Measurements from ENCODE around the gene PTPRN2.
"Not testable (repeated sequence)": the region's sequence is repeated elsewhere in the genome, so short reads cannot be mapped to it uniquely, and the experiment has no call there.

The PTPRN2 gene

DNA sequence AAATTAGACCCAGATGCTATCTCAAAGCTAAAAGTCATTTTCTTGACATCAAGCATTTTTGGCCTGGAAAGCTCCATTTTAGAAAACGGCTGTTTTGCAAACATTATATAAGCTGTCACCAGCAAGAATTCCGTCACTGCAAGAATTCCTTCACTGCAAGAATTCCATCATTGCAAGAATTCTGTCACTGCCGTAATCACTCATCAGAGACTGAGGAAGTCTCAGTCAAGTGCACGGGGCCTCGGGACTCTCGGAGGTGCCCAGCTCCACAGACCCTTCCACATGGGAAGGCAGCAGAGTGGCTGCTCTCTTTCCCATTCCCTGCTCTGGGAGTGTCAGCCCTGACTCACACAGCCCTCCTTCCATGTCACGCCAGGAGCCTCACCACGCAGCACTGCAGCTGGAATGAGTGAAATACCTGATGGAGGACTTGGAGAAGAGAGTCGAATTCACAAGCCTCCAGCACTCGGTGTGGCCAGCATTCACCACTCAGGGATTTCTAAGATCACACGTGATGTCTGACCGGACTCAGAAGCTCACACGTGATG, 168.3 kb downstream of the PTPRN2 start:
- no peak for DNase-seq (ENCODE audit: low read depth in 2 of 2)

- not testable (repeated sequence) for DNase-seq (ENCODE audit: low read depth in 2 of 2)
These were observed 169.2 kb downstream of the PTPRN2 start for GRCh38 chr7:158418395-158418794.

- no peak for DNase-seq (ENCODE audit: low read depth in 2 of 2)
These were observed 171.2 kb downstream of the PTPRN2 start for GRCh38 chr7:158416283-158416933.

GRCh38 chr7:158415316-158415715, 172.3 kb downstream of the PTPRN2 start:
- DNase-seq (ENCODE audit: low read depth in 2 of 2): no peak

DNA sequence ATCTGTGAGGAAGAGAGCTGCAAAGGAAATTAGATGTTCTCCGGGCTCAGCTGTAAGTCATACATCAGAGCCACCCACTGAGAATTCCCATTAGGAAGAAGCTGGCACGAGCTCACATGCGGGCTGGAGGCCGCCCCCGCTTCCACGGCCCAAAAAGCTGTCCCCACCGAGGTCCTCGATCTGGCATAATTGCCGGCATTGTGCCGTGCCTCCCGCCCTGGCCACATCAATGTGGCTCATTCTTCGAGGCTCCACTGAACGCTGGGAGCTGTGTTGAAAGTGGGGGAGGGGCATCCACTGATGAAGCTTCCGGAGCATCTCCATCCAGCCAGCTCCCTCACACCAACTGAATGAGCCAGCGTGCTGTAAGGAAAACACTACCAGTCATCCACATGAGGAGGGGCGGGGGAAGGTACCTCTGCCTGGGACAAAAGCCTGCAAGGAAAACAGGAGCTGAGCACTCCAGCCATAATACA, 173.1 kb downstream of the PTPRN2 start:
- DNase-seq (ENCODE audit: low read depth in 2 of 2): no peak

- DNase-seq (ENCODE audit: low read depth in 2 of 2): no peak
These were observed 173.6 kb downstream of the PTPRN2 start for GRCh38 chr7:158414002-158414401.

- no peak for DNase-seq (ENCODE audit: low read depth in 2 of 2)
These were observed 176.2 kb downstream of the PTPRN2 start for GRCh38 chr7:158411232-158411950.

DNA sequence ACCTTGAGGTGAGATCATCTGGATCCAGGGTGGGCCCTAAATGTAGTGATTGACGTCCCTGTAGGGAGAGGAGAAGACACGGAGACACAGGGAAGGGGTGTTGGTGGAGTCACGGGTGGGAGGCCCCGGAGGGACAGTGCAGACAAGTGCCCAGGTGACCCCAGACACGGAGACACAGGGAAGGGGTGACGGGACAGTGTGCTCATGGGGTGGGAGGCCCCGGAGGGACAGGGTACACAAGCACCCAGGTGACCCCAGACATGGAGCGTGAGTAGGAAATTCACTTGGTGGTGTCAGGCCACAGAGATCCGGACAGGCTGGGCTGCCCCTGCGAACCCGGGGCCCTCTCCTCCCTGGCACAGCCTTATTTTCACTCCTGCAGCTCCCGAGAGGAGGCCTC, 176.9 kb downstream of the PTPRN2 start:
- DNase-seq (ENCODE audit: low read depth in 2 of 2): no peak

DNA sequence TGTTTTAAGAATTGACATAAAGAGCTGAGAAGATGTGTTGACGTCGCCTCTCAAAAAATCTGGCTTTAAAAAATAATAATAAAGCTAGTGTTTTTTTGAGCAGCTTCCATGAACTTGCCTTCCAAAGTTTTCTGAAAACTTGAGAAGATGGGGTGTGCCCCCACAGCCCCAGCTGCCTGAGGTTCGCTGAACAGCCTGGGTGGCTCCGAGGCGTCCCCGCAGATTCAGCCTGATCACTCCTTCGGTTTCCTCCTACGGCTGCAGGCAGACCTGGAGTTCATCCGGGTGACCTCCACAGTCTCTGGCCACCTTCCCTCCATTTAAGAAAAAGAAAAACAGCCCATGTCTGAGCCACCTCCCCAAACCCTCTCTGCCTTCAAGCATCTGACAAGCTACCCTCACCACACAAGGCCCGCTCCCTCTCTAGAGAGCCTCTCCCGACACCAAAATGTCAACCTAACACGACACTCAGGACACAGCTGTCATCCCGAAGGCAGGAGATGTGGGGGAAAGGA, 177.8 kb downstream of the PTPRN2 start:
- DNase-seq (ENCODE audit: low read depth in 2 of 2): no peak

DNA sequence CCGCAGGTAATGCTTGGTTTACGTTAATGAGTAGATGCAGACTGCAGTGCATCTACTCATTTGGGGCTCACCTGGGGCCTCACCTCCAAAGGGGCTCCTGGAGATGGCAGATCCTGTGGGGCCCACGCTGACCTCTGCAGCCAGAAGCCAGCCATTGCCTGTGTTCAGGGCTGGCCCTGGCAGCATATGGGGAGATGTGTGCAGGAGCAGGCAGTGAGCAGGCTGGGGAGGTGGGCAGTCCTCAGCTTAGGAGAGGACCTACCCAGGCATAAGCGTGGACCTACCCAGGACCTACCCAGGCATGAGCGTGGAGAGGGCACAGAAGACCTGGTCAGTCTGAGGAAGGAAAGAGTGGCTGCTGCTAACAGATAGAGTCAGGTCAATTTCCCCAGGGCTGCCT, 178.5 kb downstream of the PTPRN2 start:
- DNase-seq (ENCODE audit: low read depth in 2 of 2): no peak

DNA sequence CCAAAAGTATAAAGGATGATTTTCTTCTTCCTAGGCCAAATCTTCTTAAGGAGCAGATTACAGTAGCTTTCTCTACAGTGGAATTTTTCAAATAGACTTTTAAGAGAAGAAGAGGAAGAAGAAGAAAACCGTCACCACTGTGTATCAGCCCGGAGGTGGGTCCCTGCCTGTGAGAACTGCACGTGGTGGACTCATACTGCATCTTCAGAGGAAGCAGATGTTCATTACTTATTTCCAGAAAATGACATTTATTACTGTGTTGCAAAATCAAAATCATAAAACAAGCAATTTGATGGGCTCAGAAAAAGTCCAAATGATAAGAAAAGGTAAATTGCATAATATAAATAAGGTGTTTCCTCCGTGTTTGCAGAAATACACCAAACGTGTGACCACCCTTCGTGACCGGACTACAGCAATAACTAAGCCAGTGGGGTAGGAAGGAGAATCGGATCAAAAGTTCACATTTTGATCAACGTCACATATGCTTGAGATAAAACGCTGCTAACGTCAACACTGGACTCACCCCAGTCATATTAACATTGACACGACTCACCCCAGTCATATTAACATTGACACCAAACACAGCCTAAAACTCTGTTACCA, 179.2 kb downstream of the PTPRN2 start:
- no peak for DNase-seq (ENCODE audit: low read depth in 2 of 2)

GRCh38 chr7:158407581-158408317, 179.9 kb downstream of the PTPRN2 start:
- no peak for DNase-seq (ENCODE audit: low read depth in 2 of 2)

DNA sequence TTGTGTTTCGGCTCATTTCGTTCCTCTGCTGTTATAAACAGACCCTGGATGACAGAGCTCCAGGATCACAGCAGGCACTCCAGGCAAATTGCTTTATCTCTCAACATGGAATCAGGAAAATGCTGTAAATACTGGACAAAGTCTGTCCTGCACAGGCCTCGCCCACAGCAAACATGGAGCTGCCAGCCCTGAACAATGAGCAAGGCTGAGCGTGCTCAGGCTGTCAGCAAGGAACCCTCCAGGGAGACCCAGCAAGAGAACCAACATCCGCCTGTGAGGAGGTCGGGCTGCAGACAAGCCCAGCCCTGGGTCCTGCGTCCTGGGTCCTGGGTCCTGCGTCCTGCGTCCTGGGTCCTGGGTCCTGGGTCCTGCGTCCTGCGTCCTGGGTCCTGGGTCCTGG, 180.8 kb downstream of the PTPRN2 start:
- no peak for DNase-seq (ENCODE audit: low read depth in 2 of 2)

- DNase-seq (ENCODE audit: low read depth in 2 of 2): no peak
These were observed 181.3 kb downstream of the PTPRN2 start for GRCh38 chr7:158406364-158406763.

DNA sequence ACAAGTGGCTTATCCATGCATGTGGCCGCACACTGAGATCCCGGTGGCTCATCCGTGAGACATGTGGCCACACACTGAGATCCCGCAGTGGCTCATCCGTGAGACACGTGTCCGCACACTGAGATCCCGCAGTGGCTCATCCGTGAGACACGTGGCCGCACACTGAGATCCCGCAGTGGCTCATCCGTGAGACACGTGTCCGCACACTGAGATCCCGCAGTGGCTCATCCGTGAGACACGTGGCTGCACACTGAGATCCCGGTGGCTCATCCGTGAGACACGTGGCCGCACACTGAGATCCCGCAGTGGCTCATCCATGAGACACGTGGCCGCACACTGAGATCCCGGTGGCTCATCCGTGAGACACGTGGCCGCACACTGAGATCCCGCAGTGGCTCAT, 181.9 kb downstream of the PTPRN2 start:
- not testable (repeated sequence) for DNase-seq (ENCODE audit: low read depth in 2 of 2)

DNA sequence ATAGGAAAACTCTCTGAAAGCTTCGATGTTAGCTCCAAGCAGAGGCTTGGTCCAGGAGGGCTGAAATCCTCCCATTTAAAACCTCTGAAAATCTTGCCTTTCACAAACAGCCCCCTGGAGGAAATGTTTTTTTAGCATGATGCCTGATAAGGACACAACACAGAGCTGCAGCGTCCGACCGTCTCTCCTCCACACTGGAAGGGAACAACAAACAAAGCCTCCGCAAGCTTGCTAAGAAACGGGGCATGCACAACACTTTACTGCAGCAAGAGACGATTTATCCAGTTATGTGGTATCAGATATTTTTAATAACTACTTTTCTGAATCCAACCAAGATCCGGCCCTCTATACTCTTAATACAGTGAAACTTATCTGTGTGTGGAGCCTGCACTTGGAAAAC, 182.3 kb downstream of the PTPRN2 start:
- DNase-seq (ENCODE audit: low read depth in 2 of 2): no peak

DNA sequence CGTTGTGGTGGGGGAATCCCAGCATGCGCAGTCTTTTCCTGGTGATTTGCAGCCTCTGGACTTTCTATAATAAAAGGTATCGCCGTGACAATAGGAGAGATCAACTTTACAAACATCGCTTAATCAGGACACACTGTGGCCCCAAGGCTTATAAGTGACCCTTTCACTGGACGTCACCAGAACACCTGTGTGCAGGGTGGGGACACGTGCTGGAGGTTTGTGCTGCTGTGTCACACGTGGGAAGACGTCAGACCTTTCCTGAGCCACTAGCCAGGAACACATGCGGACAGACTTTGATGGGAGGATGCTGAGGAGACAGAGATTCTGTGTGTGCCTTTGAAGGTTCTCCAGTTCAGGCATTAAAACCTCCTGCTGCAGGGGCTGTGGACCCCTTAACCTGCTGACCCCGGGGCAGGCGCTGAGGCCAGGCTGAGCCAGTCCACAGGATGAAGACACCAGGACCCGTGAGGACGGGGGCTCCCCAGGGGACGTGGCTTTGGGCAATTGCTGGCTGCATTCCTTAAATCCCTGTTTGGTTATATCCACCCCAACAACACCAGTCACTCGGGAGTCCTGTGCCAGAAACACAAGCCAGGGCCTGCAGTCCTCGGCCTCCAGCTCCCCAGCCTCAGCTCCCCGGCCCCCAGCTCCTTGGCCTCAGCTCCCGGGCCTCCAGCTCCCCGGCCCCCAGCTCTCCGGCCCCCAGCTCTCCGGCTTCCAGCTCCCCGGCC, 183.4 kb downstream of the PTPRN2 start:
- no peak for DNase-seq (ENCODE audit: low read depth in 2 of 2)

DNA sequence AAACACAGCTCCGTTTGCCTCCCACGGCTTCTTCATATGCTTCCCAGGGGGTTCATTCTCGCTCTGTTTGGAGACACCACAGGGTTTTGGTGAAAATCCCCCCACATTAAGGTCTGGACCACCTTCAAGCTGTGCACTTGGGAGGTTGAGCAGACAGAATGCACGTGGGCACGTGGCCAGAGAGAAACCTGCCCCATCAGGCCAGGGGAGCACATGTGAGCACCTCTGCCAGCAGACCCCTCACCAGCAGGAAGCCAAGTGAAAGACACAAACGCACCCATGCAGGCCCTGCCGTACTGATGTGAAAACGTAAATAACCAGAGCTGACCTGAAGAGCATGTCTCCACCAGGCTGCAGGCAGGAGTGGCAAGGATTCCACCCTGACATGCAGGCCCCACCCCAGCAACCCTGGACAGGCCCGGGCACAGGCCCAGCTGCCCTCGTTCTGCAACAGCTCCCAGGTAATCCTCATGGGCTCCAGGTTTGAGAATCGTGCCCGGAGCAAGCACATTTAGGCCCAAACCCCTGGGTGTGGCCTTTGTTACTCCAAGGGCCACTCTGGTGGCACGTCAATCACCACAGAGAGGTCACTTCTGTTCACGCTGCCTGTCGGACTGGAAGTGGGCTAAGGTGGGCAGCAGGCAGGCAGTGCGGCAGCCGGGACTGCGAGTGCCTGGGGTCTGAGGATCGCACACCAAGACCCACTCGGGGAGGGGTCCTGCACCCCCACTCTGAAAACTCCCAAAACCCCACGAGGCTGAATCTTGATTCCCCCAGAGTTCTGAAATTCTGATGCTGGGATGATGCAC, 184.4 kb downstream of the PTPRN2 start:
- DNase-seq (ENCODE audit: low read depth in 2 of 2): no peak

- DNase-seq (ENCODE audit: low read depth in 2 of 2): no peak
These were observed 185.2 kb downstream of the PTPRN2 start for GRCh38 chr7:158402471-158402870.

- no peak for DNase-seq (ENCODE audit: low read depth in 2 of 2)
These were observed 185.8 kb downstream of the PTPRN2 start for GRCh38 chr7:158401826-158402225.
